WTC11 (cell line): ENCODE data around the gene SLC12A8. TPM values are rescaled to one million over a fixed set of nuclear protein-coding genes. Genes with fewer than 3 reads are reported as not detected.

Experiments used
- ATAC-seq: fragments of 200-7000 bp; cut with Tn5 transposase; 2 replicates; pipeline ENCODE4 v1.10.0; 2021; ENCODE audit warnings: mild to moderate bottlenecking, moderate library complexity
- CTCF ChIA-PET: fragments of 300-600 bp; sonication (Branson Sonifier 250); formaldehyde crosslinking; loops from one replicate; lab custom pipeline; 2021; ENCODE audit warnings: antibody characterized with exemption; lab: Charles Lee
- POLR2A ChIA-PET: fragments of 350-600 bp; sonication (Branson Sonifier 250); formaldehyde crosslinking; loops from one replicate; lab custom pipeline; 2021; ENCODE audit warnings: antibody characterized with exemption; lab: Charles Lee
- DNase-seq: peaks from one replicate; pipeline ENCODE4 v3.0.0; 2021; ENCODE audit warnings: low spot score
- H3K27ac Mint-ChIP-seq: 2 replicates; pipeline ENCODE4 v1.8.0; 2021; ENCODE audit warnings: mixed read lengths
- H3K27me3 Mint-ChIP-seq: 2 replicates; pipeline ENCODE4 v1.8.0; 2021; ENCODE audit warnings: low read depth, mild to moderate bottlenecking, moderate library complexity, mixed read lengths
- H3K36me3 Mint-ChIP-seq: 2 replicates; pipeline ENCODE4 v1.8.0; 2021; ENCODE audit warnings: mixed read lengths
- H3K4me1 Mint-ChIP-seq: 2 replicates; pipeline ENCODE4 v1.8.0; 2022; ENCODE audit warnings: mixed read lengths
- H3K4me3 Mint-ChIP-seq: 2 replicates; pipeline ENCODE4 v1.8.0; 2021; ENCODE audit warnings: mild to moderate bottlenecking, moderate library complexity, mixed read lengths
- H3K9me3 Mint-ChIP-seq: 2 replicates; pipeline ENCODE4 v1.8.0; 2021; ENCODE audit warnings: mixed read lengths
- ETV6 ChIP-seq: sonication (generic); formaldehyde crosslinking; IDR thresholded peaks from 2 replicates; pipeline ENCODE4 v1.8.1; 2022; ENCODE audit warnings: mild to moderate bottlenecking, missing genetic modification reagents
- GRHL2 ChIP-seq: fragments of 250-450 bp; sonication (Bioruptor Pico); IDR thresholded peaks from 2 replicates; pipeline ENCODE4 v1.8.0; 2022; ENCODE audit warnings: mild to moderate bottlenecking, moderate library complexity; ENCODE audit not compliant: insufficient replicate concordance, severe bottlenecking
- HMGA2 ChIP-seq: fragments of 250-450 bp; sonication (Bioruptor Pico); IDR thresholded peaks from 2 replicates; pipeline ENCODE4 v1.4.0; 2021; ENCODE audit warnings: mild to moderate bottlenecking, moderate library complexity
- SOX15 ChIP-seq: fragments of 250-450 bp; sonication (Bioruptor Pico); IDR thresholded peaks from 2 replicates; pipeline ENCODE4 v1.9.0; 2021; ENCODE audit warnings: mild to moderate bottlenecking
- total RNA-seq: library from RNA; stranded (reverse); gene quantifications from 3 replicates; pipeline ENCODE4 v1.2.3, GENCODE V29; 2021
- TF ChIP-seq, protein P1 (sequence below): sonication (generic); formaldehyde crosslinking; IDR thresholded peaks from 2 replicates; pipeline ENCODE4 v1.8.1; 2022; ENCODE audit warnings: missing genetic modification reagents, borderline replicate concordance
- TF ChIP-seq, protein P2 (sequence below): sonication (generic); formaldehyde crosslinking; IDR thresholded peaks from 2 replicates; pipeline ENCODE4 v1.8.0; 2023; ENCODE audit warnings: missing genetic modification reagents
- TF ChIP-seq, protein P3 (sequence below): sonication (generic); formaldehyde crosslinking; IDR thresholded peaks from 2 replicates; pipeline ENCODE4 v1.8.1; 2023; ENCODE audit warnings: mild to moderate bottlenecking, missing genetic modification reagents
- TF ChIP-seq, protein P4 (sequence below): sonication (generic); formaldehyde crosslinking; IDR thresholded peaks from 2 replicates; pipeline ENCODE4 v1.8.1; 2023; ENCODE audit warnings: mild to moderate bottlenecking, missing genetic modification reagents
- TF ChIP-seq, protein P5 (sequence below): sonication (generic); formaldehyde crosslinking; IDR thresholded peaks from 2 replicates; pipeline ENCODE4 v1.8.0; 2022; ENCODE audit warnings: missing genetic modification reagents
- TF ChIP-seq, protein P6 (sequence below): fragments of 250-450 bp; sonication (Bioruptor Pico); conservative IDR thresholded peaks from 2 replicates; pipeline ENCODE4 v1.9.0; 2021; ENCODE audit warnings: mild to moderate bottlenecking
- TF ChIP-seq, protein P7 (sequence below): fragments of 250-450 bp; sonication (Bioruptor Pico); IDR thresholded peaks from 2 replicates; pipeline ENCODE4 v1.9.0; 2021; ENCODE audit warnings: mild to moderate bottlenecking
- TF ChIP-seq, protein P8 (sequence below): sonication (generic); formaldehyde crosslinking; IDR thresholded peaks from 2 replicates; pipeline ENCODE4 v1.8.1; 2022; ENCODE audit warnings: mild to moderate bottlenecking, missing genetic modification reagents, moderate library complexity, borderline replicate concordance

The SLC12A8 gene
- total RNA-seq, 1 experiment from 2014 or later: 9.1 TPM

DNA sequence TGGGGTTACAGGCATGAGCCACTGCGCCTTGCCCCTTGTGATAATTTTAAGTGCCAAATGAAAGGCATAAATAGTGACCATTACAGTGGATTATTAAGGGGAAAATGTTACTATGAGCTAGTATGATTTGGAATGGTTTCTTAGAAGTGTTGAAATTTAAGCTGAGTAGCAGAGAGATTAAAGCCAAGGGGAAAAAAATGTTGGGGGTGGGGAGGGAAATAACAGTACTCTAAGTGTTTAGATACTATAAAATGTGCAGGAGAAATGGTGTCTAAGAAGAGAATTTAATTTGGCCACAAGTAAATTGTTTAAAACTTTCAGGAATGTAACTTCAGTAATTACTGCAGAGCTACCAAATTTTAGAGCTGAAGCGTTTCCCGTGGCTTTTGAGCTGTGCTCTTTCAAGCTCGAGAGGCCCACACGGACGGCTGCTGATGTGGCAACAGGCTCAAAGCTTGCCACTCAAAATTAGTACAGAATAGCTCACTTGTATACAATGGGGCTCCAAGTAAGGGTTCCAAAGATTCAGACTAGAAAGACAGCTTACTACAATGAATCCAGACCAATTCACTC lies 23.9 kb upstream of the SLC12A8 start:
- TF ChIP-seq, protein P1, sequence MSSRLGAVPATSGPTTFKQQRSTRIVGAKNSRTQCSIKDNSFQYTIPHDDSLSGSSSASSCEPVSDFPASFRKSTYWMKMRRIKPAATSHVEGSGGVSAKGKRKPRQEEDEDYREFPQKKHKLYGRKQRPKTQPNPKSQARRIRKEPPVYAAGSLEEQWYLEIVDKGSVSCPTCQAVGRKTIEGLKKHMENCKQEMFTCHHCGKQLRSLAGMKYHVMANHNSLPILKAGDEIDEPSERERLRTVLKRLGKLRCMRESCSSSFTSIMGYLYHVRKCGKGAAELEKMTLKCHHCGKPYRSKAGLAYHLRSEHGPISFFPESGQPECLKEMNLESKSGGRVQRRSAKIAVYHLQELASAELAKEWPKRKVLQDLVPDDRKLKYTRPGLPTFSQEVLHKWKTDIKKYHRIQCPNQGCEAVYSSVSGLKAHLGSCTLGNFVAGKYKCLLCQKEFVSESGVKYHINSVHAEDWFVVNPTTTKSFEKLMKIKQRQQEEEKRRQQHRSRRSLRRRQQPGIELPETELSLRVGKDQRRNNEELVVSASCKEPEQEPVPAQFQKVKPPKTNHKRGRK (CRISPR knock-in tag): no peak
- TF ChIP-seq SOX15 (CRISPR knock-in tag): no peak
- TF ChIP-seq, protein P2, sequence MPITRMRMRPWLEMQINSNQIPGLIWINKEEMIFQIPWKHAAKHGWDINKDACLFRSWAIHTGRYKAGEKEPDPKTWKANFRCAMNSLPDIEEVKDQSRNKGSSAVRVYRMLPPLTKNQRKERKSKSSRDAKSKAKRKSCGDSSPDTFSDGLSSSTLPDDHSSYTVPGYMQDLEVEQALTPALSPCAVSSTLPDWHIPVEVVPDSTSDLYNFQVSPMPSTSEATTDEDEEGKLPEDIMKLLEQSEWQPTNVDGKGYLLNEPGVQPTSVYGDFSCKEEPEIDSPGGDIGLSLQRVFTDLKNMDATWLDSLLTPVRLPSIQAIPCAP: no peak
- TF ChIP-seq, protein P3, sequence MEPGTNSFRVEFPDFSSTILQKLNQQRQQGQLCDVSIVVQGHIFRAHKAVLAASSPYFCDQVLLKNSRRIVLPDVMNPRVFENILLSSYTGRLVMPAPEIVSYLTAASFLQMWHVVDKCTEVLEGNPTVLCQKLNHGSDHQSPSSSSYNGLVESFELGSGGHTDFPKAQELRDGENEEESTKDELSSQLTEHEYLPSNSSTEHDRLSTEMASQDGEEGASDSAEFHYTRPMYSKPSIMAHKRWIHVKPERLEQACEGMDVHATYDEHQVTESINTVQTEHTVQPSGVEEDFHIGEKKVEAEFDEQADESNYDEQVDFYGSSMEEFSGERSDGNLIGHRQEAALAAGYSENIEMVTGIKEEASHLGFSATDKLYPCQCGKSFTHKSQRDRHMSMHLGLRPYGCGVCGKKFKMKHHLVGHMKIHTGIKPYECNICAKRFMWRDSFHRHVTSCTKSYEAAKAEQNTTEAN (CRISPR knock-in tag): no peak
- H3K4me1 Mint-ChIP-seq: peaks cover 11% of the 10 kb centered on the region
- H3K4me3 Mint-ChIP-seq: no peak overlapping the region
- no peak overlapping the region; the same call in 1 of the 2 replicates for H3K27ac Mint-ChIP-seq
- ChIA-PET CTCF (no interaction called here), POLR2A (no interaction called here)
- no peak for ATAC-seq
- no peaks in the 10 kb centered on the region for H3K27me3 Mint-ChIP-seq
- peaks cover 14% of the 10 kb centered on the region; the same call in 1 of the 2 replicates for H3K36me3 Mint-ChIP-seq
- DNase-seq: no peak
- H3K9me3 Mint-ChIP-seq: no peaks in the 10 kb centered on the region

DNA sequence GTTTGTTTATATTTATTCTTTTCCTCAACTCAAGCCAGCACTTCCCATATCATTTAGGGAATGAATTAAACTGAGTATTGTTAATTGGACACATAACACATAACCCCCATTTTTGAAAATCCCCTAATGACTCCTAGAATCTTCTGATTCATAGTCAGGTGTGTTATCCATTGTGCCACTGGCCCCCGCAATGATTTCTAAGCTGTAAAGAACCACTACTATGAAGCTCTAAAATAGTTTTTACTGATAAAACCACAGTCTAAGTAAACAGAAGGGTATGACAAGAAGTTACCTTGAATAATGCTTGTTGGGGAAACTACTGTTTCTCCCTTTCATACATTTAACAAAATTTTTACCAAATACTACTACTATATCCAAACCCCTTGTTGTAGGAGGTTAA lies 22.3 kb upstream of the SLC12A8 start:
- no peak overlapping the region for H3K4me3 Mint-ChIP-seq
- POLR2A ChIA-PET: no interaction called here
- peaks cover 14% of the 10 kb centered on the region; the same call in 1 of the 2 replicates for H3K36me3 Mint-ChIP-seq
- peaks cover 16% of the 10 kb centered on the region for H3K4me1 Mint-ChIP-seq
- H3K9me3 Mint-ChIP-seq: no peaks in the 10 kb centered on the region
- H3K27ac Mint-ChIP-seq: no peak overlapping the region
- CTCF ChIA-PET: no interaction called here
- no peak for ATAC-seq
- H3K27me3 Mint-ChIP-seq: no peaks in the 10 kb centered on the region
- TF ChIP-seq, protein P4, sequence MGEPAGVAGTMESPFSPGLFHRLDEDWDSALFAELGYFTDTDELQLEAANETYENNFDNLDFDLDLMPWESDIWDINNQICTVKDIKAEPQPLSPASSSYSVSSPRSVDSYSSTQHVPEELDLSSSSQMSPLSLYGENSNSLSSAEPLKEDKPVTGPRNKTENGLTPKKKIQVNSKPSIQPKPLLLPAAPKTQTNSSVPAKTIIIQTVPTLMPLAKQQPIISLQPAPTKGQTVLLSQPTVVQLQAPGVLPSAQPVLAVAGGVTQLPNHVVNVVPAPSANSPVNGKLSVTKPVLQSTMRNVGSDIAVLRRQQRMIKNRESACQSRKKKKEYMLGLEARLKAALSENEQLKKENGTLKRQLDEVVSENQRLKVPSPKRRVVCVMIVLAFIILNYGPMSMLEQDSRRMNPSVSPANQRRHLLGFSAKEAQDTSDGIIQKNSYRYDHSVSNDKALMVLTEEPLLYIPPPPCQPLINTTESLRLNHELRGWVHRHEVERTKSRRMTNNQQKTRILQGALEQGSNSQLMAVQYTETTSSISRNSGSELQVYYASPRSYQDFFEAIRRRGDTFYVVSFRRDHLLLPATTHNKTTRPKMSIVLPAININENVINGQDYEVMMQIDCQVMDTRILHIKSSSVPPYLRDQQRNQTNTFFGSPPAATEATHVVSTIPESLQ (CRISPR knock-in tag): no peak
- DNase-seq: no peak

DNA sequence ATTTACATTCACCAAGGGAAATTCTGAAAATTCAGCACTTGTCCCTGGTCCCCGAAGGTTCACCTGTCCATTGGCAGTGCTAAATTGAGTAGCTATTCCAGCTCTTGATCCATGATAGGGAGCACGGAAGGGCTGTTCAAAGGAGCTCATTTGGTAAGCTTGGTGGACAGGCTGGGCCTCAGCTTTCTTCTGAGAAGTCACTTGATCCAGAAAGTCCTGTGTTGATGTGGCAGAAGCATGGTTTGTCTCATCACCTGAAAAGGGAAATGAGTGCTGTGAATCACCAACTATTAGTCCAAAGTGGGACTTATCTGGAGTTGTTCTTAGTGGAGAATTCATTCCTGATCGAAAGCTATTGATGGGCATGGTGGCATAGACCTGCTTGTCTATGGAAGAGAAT lies 19.9 kb upstream of the SLC12A8 start:
- H3K4me1 Mint-ChIP-seq: peaks cover 13% of the 10 kb centered on the region
- H3K27ac Mint-ChIP-seq: no peak overlapping the region
- H3K27me3 Mint-ChIP-seq: no peaks in the 10 kb centered on the region
- no peak overlapping the region for H3K4me3 Mint-ChIP-seq
- POLR2A ChIA-PET: no interaction called here
- CTCF ChIA-PET: no interaction called here
- DNase-seq: no peak
- no peak for ATAC-seq
- peaks cover 14% of the 10 kb centered on the region; the same call in 1 of the 2 replicates for H3K36me3 Mint-ChIP-seq
- no peaks in the 10 kb centered on the region for H3K9me3 Mint-ChIP-seq
- TF ChIP-seq, protein P5, sequence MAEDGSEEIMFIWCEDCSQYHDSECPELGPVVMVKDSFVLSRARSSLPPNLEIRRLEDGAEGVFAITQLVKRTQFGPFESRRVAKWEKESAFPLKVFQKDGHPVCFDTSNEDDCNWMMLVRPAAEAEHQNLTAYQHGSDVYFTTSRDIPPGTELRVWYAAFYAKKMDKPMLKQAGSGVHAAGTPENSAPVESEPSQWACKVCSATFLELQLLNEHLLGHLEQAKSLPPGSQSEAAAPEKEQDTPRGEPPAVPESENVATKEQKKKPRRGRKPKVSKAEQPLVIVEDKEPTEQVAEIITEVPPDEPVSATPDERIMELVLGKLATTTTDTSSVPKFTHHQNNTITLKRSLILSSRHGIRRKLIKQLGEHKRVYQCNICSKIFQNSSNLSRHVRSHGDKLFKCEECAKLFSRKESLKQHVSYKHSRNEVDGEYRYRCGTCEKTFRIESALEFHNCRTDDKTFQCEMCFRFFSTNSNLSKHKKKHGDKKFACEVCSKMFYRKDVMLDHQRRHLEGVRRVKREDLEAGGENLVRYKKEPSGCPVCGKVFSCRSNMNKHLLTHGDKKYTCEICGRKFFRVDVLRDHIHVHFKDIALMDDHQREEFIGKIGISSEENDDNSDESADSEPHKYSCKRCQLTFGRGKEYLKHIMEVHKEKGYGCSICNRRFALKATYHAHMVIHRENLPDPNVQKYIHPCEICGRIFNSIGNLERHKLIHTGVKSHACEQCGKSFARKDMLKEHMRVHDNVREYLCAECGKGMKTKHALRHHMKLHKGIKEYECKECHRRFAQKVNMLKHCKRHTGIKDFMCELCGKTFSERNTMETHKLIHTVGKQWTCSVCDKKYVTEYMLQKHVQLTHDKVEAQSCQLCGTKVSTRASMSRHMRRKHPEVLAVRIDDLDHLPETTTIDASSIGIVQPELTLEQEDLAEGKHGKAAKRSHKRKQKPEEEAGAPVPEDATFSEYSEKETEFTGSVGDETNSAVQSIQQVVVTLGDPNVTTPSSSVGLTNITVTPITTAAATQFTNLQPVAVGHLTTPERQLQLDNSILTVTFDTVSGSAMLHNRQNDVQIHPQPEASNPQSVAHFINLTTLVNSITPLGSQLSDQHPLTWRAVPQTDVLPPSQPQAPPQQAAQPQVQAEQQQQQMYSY (CRISPR knock-in tag): no peak
- TF ChIP-seq GRHL2 (CRISPR knock-in tag): no peak
- TF ChIP-seq, protein P6, sequence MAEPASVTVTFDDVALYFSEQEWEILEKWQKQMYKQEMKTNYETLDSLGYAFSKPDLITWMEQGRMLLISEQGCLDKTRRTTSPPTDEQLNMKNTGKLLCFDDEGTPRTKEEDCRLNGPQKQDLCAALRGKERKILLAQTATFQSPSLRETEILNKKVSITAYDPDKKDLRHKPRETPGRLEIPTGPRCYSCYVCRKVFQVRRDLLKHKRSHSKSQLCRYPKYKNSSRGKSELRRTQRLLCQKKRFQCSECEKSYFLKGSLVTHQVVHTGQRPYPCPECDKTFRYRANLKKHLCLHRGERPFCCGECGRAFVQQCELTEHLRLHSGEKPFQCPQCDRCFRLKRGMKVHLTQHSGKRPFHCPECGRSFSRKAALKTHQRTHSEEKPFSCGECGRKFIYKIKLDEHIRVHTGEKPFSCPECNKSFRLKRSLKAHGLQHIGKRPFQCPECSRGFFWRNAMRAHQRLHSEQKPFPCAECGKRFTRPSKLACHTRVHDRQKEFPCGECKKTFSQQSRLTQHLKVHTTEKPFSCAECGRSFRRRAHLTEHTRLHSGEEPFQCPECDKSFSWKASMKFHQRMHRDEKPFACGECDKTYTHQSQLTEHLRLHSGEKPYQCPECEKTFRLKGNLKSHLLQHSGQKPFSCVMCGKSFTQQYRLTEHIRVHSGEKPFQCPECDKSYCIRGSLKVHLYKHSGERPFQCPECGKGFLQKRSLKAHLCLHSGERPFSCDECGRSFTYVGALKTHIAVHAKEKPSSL (CRISPR knock-in tag): no peak
- TF ChIP-seq ETV6 (CRISPR knock-in tag): no peak
- TF ChIP-seq, protein P7, sequence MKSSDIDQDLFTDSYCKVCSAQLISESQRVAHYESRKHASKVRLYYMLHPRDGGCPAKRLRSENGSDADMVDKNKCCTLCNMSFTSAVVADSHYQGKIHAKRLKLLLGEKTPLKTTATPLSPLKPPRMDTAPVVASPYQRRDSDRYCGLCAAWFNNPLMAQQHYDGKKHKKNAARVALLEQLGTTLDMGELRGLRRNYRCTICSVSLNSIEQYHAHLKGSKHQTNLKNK (CRISPR knock-in tag): no peak
- TF ChIP-seq, protein P8, sequence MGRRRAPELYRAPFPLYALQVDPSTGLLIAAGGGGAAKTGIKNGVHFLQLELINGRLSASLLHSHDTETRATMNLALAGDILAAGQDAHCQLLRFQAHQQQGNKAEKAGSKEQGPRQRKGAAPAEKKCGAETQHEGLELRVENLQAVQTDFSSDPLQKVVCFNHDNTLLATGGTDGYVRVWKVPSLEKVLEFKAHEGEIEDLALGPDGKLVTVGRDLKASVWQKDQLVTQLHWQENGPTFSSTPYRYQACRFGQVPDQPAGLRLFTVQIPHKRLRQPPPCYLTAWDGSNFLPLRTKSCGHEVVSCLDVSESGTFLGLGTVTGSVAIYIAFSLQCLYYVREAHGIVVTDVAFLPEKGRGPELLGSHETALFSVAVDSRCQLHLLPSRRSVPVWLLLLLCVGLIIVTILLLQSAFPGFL (CRISPR knock-in tag): no peak
- no peak for TF ChIP-seq HMGA2 (CRISPR knock-in tag)
